Hematopoietic multipotent progenitor cell treated with erythropoietin and hydrocortisone succinate and interleukin-3 and kit ligand, for 4 days (in vitro differentiated cells): ENCODE results near the gene SSR2.
A peak's percentile ranks its signal among the peaks of the same experiment; 100 is the strongest.

ENCODE experiments used
- DNase-seq: peaks from one replicate; pipeline ENCODE4 v3.0.0-alpha.2; 2015

Gene SSR2

GRCh38 chr1:156020293-156021092 lies at the start of gene SSR2:
TSS of gene SSR2 (minus strand) at chr1:156020951. CDS start at chr1:156020167, 784 bp downstream.
- peak; percentile 97 for DNase-seq

GRCh38 chr1:156070548-156070947 lies 49.8 kb upstream of the SSR2 start:
- DNase-seq: no peak

- no peak for DNase-seq
Observed at GRCh38 chr1:156069490-156070455, 49.0 kb upstream of the SSR2 start.

- no peak for DNase-seq
Observed at GRCh38 chr1:156067262-156067661, 46.5 kb upstream of the SSR2 start.

- DNase-seq: no peak
Observed at GRCh38 chr1:156065871-156066270, 45.1 kb upstream of the SSR2 start.

GRCh38 chr1:156065212-156065611 lies 44.5 kb upstream of the SSR2 start:
- DNase-seq: no peak

GRCh38 chr1:156064615-156065014 lies 43.9 kb upstream of the SSR2 start:
- DNase-seq: no peak

- DNase-seq: no peak
Observed at GRCh38 chr1:156063997-156064285, 43.2 kb upstream of the SSR2 start.

- no peak for DNase-seq
Observed at GRCh38 chr1:156062189-156062588, 41.4 kb upstream of the SSR2 start.

- DNase-seq: no peak
Observed at GRCh38 chr1:156060937-156061636, 40.3 kb upstream of the SSR2 start, which contains the start of gene RAB25. TSS of gene RAB25 (plus strand) at chr1:156061160. CDS start at chr1:156061401, 241 bp downstream.

GRCh38 chr1:156056326-156056849 lies 35.6 kb upstream of the SSR2 start:
- no peak for DNase-seq

- DNase-seq: peak; percentile 70
Observed at GRCh38 chr1:156055281-156056048, 34.7 kb upstream of the SSR2 start.

- peak; percentile 99 for DNase-seq
Observed at GRCh38 chr1:156054500-156055280, 33.9 kb upstream of the SSR2 start, which contains the start of gene LAMTOR2. TSS of gene LAMTOR2 (plus strand) at chr1:156054782. CDS start at chr1:156054890, 108 bp downstream.

- DNase-seq: peak; percentile 95
Observed at GRCh38 chr1:156053768-156054499, 33.2 kb upstream of the SSR2 start, which contains the start of gene UBQLN4. TSS of gene UBQLN4 (minus strand) at chr1:156053798. CDS start at chr1:156053701, 97 bp downstream.

GRCh38 chr1:156052862-156053767 lies 32.4 kb upstream of the SSR2 start:
- DNase-seq: peak; percentile 86

- no peak for DNase-seq
Observed at GRCh38 chr1:156051011-156051725, 30.4 kb upstream of the SSR2 start.

- no peak for DNase-seq
Observed at GRCh38 chr1:156050376-156050775, 29.6 kb upstream of the SSR2 start.

GRCh38 chr1:156048663-156049258 lies 28.0 kb upstream of the SSR2 start:
- DNase-seq: no peak
